SU-DHL-6 (cell line): Measurements from ENCODE around the gene FCMR.

ENCODE experiments used
- EZH2phosphoT487 ChIP-seq: fragments of 200-600 bp; sonication (generic), shearing (Covaris generic); conservative IDR thresholded peaks from 2 replicates; pipeline ENCODE4 v1.6.1; 2018; ENCODE audit warnings: mild to moderate bottlenecking, antibody characterized with exemption, low read length, moderate library complexity, mixed read lengths
- TF ChIP-seq, protein P1 (sequence below): fragments of 200-600 bp; sonication (generic); IDR thresholded peaks from one replicate; pipeline ENCODE4 v1.5.1; 2017; ENCODE audit warnings: antibody characterized with exemption, mild to moderate bottlenecking, low read length, moderate library complexity; ENCODE audit not compliant: insufficient read depth, poor library complexity, severe bottlenecking

GRCh38 chr1:206878456-206878855, 43.3 kb downstream of the FCMR start:
- TF ChIP-seq, protein P1, sequence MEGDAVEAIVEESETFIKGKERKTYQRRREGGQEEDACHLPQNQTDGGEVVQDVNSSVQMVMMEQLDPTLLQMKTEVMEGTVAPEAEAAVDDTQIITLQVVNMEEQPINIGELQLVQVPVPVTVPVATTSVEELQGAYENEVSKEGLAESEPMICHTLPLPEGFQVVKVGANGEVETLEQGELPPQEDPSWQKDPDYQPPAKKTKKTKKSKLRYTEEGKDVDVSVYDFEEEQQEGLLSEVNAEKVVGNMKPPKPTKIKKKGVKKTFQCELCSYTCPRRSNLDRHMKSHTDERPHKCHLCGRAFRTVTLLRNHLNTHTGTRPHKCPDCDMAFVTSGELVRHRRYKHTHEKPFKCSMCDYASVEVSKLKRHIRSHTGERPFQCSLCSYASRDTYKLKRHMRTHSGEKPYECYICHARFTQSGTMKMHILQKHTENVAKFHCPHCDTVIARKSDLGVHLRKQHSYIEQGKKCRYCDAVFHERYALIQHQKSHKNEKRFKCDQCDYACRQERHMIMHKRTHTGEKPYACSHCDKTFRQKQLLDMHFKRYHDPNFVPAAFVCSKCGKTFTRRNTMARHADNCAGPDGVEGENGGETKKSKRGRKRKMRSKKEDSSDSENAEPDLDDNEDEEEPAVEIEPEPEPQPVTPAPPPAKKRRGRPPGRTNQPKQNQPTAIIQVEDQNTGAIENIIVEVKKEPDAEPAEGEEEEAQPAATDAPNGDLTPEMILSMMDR: no peak
- no peak for TF ChIP-seq EZH2phosphoT487
